SH-SY5Y (cell line): ENCODE measurements around the gene FAM168A.

Experiments used
- GATA2 ChIP-seq: IDR thresholded peaks from 2 replicates; pipeline ENCODE4 v1.6.1; 2011; ENCODE audit warnings: mild to moderate bottlenecking, low read depth, low read length
- GATA3 ChIP-seq: IDR thresholded peaks from 2 replicates; pipeline ENCODE4 v1.6.1; 2011; ENCODE audit warnings: low read depth, mild to moderate bottlenecking, low read length, moderate library complexity

FAM168A gene

DNA sequence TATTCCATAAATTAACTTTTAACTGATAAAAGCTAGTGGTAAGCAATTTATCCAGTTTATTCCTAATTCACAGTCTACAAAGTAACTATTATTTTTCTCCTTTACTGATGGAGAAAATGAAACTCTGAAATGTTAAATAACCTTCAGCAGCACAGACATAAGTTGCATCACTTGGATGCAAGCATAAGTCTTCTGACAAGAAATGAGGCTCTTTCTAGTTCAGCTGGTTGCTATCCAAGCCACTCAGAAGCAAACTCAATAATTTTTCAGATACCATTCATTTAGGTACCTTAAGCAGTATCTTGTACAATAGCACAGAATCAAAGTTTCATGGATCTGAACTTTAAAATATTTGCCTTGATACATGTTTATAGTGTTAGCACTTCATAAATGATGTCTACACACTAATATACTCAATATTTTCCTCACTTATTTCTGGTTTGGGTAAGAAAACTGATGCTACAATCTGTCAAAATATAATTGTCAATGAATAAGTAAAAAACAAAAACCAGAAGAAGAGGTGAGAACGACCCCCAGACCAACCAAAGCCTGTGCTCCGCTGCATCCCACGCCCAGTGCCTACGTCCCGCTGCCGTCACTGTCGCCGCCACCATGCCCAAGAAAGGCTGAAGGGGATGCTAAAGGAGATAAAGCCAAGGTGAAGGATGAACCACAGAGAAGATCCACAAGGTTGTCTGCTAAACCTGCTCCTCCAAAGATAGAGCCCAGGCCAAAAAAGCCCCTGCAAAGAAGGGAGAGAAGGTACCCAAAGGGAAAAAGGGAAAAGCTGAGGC lies 18.1 kb downstream of the FAM168A start:
- TF ChIP-seq GATA3 (no peak), GATA2 (no peak)

DNA sequence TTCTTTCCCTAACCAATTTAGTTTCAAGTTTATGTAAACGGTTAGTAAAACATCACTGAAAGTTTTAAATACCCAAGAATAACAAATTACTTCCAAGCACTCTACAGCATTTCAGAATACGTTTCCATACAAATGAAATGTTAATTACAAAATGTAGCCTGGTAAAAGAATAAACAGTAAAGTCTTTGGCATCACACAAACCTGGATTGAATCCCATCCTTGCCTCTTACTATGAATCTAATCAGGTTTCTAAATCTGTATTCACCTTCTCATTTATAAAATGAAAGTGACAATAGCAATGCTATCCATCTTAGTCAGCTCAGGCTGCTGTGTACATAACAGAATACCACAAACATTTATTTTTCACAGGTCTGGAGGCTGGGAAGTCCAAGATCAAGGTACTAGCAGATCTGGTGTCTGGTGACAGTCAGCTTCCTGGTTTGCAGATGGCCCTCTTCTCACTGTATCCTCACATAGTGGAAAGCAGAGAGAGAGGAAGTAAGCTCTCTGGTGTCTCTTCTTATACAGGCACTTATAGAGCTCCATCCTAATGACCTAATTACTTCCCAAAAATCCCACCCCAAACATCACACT lies 19.2 kb downstream of the FAM168A start:
- TF ChIP-seq GATA3: no peak
- TF ChIP-seq GATA2: no peak

- TF ChIP-seq GATA2: no peak
- TF ChIP-seq GATA3: no peak
Observed at GRCh38 chr11:73577496-73577917, 20.4 kb downstream of the FAM168A start.

GRCh38 chr11:73576185-73576614 lies 21.7 kb downstream of the FAM168A start:
- TF ChIP-seq GATA2 (no peak), GATA3 (no peak)

- TF ChIP-seq GATA2 (no peak), GATA3 (no peak)
Observed at GRCh38 chr11:73570415-73571114, 27.3 kb downstream of the FAM168A start.

DNA sequence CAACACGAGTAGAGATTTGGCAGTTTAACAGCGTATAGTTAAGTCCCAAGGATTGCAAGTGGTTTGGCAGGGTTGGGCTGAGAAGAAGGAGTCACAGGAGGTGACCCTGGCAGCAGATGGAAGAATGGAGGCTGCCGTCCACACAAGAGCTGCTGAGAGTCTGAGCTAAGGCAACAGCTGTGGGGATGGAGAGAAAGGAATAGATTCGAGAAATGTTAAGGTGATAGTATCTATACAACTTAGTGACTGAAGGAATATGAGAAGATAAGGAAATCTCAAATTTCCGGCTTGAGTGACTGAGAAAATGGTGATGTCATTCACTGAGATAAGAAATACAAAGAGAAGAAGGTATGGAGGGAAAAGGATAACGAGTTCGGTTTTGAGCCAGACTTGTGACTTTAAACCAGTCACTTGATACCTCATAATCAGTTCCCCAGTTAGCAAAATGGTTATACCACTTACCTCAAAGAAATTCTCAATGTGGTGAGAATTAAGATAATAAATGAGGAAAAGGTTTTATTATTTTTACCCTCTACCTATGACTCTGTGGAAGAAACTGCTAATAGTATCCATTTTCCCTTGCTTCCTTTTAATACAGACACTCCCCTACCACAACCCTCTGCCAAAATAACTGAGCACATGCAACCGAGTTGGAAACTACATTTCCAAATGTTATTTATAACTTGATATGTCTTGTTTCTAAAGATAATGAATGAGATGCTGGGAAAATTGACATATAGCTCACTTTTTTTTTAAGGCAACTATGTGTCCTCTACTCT lies 30.7 kb downstream of the FAM168A start:
- TF ChIP-seq GATA3: no peak
- no peak for TF ChIP-seq GATA2

DNA sequence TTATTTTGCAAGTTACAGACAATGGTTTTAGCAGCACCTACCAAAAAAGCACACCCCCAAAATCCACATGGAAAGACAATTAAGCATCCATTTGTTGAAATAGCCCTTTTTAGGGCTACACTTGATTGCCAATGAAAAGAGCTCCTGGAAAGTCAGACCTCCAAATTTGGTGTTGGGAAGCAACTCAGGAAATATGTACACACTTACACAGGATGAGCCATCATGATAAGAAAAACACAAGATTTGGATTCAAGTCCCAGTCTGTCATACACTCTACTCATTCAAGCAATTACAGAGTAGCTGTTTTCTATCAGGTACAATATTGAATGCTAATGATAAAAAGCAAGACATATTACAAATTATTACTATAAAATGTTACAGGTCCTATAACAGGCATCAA lies 31.5 kb downstream of the FAM168A start:
- TF ChIP-seq GATA3: no peak

- TF ChIP-seq GATA2 (no peak), GATA3 (no peak)
Observed at GRCh38 chr11:73565804-73566203, 32.1 kb downstream of the FAM168A start.

- TF ChIP-seq GATA2: no peak
- no peak for TF ChIP-seq GATA3
Observed at GRCh38 chr11:73564903-73565302, 33.0 kb downstream of the FAM168A start.

GRCh38 chr11:73563539-73564200 lies 34.2 kb downstream of the FAM168A start:
- TF ChIP-seq GATA3: no peak
- no peak for TF ChIP-seq GATA2

- no peak for TF ChIP-seq GATA3
- TF ChIP-seq GATA2: no peak
Observed at GRCh38 chr11:73559743-73560142, 38.2 kb downstream of the FAM168A start.

DNA sequence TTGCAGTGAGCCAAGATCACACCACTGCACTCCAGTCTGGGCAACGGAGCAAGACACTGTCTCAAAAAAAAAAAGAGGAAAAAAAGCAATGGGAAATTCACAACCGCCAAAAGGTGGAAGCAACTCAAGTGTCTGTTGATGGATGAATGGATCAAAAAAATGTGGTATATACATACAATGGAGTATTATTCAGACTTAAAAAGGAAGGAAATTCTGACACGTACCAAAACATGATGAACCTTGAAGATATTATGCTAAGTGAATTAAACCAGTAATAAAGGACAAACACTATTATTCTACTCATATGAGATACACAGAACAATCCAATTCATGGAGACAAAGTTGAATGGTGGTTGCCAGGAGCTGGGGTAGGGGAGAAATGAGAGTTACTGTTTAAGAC lies 40.9 kb downstream of the FAM168A start:
- TF ChIP-seq GATA3 (no peak), GATA2 (no peak)

- TF ChIP-seq GATA2 (no peak), GATA3 (no peak)
Observed at GRCh38 chr11:73555615-73556014, 42.3 kb downstream of the FAM168A start.
